ENCODE measurements around the gene PTPRD.
A peak's percentile ranks its signal among the peaks of the same experiment; 100 is the strongest.

GRCh38 chr9:9791611-9792010, 821.2 kb downstream of the PTPRD start:
- TF ChIP-seq POLR2AphosphoS5 (IDR thresholded peaks at IDR 0.05) (no peak), POLR2A (IDR thresholded peaks at IDR 0.05) (no peak), CTCF (IDR thresholded peaks at IDR 0.05) (peak in 1 of 3 donors; percentile 20)
